ENCODE results near the gene RPLP1. TPM values are rescaled to one million over a fixed set of nuclear protein-coding genes. Genes with fewer than 3 reads are reported as not detected.

The RPLP1 gene
- total RNA-seq, 1 donor from 2014 or later = 1,299 TPM

DNA sequence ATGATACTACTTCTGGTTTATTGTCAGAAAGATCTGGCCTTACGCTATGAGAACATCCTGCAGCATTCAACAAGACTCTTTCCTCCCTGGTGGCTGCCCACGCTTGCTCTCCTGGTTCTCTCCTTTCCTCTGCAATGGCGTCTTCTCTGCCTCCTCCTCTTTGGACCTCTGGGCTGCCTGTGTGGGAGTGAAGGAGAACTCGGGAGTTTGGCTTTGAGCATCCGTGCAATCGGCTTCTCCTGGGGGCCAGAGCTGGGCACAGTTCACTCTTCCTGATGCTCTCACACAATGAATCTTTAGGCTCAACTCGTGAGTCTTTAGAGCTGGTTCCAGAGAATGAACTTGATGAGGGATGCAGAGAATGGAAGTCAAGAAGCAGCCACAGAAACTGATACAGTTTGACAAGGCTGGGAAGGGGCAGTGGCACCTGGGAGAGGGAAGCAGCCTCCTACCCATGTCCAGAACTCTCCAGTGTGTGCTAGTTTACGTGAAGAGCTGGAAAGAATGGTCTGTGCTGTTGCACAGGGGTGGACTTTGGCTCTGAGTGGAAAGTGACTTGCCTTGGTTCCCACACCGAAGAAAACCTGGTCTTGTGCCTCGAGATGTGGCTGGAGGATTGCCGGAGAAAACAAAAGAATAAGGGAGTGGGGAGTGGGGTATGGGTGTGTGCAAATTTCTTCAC is 37.9 kb downstream of the RPLP1 start:
- intact Hi-C loops (cut with micrococcal nuclease) = no loop called here
- Histone ChIP-seq H3K36me3 (no peaks in the 10 kb centered on the region), H3K27me3 (ENCODE audit: low read depth) (no peaks in the 10 kb centered on the region), H3K27ac (replicated peaks) (peak overlapping the region; percentile 60), H3K4me1 (no peaks in the 10 kb centered on the region), H3K9me3 (replicated peaks) (peaks cover 19% of the 10 kb centered on the region), H3K4me3 (no peak overlapping the region)
- DNase-seq = no peak
- TF ChIP-seq, protein P1, sequence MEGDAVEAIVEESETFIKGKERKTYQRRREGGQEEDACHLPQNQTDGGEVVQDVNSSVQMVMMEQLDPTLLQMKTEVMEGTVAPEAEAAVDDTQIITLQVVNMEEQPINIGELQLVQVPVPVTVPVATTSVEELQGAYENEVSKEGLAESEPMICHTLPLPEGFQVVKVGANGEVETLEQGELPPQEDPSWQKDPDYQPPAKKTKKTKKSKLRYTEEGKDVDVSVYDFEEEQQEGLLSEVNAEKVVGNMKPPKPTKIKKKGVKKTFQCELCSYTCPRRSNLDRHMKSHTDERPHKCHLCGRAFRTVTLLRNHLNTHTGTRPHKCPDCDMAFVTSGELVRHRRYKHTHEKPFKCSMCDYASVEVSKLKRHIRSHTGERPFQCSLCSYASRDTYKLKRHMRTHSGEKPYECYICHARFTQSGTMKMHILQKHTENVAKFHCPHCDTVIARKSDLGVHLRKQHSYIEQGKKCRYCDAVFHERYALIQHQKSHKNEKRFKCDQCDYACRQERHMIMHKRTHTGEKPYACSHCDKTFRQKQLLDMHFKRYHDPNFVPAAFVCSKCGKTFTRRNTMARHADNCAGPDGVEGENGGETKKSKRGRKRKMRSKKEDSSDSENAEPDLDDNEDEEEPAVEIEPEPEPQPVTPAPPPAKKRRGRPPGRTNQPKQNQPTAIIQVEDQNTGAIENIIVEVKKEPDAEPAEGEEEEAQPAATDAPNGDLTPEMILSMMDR (IDR thresholded peaks at IDR 0.05; ENCODE audit: borderline replicate concordance) = no peak

DNA sequence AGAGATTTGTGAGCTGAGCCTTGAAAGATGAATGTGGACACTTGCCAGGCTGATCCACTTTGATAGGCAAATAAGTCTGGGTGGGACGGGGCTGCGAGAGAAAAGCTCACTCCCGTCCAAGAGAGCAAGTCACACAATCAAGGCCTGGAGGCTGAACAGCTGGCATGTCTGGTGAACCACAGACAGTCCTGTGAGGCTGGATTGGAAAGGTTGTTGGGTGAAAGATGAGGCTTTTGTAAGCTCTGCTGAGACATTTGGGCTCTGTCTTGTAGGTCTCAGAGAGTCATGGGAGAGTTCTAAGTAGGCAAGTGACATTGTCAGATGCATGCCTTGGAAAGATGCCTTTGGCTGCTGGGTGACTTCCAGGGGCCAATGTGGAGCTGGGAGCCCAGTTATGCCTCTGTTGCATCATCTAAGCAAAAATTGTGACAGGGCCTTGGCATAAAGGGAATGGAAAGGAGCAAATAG is 38.5 kb downstream of the RPLP1 start:
- Histone ChIP-seq H3K36me3 (no peaks in the 10 kb centered on the region), H3K9me3 (replicated peaks) (peaks cover 14% of the 10 kb centered on the region), H3K27ac (replicated peaks) (peak overlapping the region; percentile 60), H3K4me3 (no peak overlapping the region), H3K27me3 (ENCODE audit: low read depth) (no peaks in the 10 kb centered on the region), H3K4me1 (no peaks in the 10 kb centered on the region)
- peak; percentile 48 for DNase-seq
- intact Hi-C loops (cut with micrococcal nuclease) = no loop called here
- TF ChIP-seq, protein P1 (IDR thresholded peaks at IDR 0.05; ENCODE audit: borderline replicate concordance) = no peak

DNA sequence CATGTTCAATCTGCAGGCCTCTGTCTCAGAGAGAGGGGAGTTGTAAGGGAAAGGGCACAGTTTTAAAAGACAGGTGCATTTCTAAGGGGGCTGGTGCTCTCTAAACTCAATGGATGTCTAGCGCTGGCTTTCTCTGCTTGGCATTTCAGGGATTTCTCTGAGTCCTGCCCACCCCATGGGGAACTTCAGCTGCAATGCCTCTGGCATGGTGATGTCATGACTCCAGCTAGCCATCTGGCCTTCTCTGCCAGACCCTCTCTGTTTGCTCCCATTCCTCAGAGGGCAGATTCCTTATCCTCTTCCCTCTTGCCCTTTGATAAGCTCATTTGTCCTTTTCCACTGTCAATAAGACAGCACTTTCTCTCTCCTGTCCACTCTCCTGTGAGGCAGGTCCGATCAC is 40.8 kb downstream of the RPLP1 start:
- Histone ChIP-seq H3K4me3 (no peak overlapping the region), H3K4me1 (no peaks in the 10 kb centered on the region), H3K9me3 (replicated peaks) (peaks cover 14% of the 10 kb centered on the region), H3K27me3 (ENCODE audit: low read depth) (no peaks in the 10 kb centered on the region), H3K27ac (replicated peaks) (no peak overlapping the region), H3K36me3 (no peaks in the 10 kb centered on the region)
- DNase-seq = no peak
- intact Hi-C loops (cut with micrococcal nuclease) = no loop called here
- TF ChIP-seq, protein P1 (IDR thresholded peaks at IDR 0.05; ENCODE audit: borderline replicate concordance) = no peak

DNA sequence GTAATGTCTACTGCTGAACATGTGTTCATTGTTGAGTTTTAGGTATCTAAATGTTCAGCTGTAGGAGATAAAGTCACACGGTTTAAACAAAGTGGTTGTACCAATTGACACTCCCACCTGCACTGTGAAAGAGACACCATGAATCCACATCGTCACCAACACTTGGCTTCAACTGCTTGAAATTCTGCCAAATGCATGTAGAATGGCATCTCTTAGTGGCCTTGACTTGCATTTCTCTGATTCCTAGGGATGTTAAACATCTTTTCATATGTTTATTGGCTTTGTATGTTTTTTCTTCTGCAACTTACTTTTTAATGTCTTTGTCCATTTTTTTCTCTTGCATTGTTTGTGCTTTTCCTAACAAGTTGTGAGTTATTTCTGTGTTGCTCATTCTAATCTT is 43.4 kb downstream of the RPLP1 start:
- TF ChIP-seq, protein P1 (IDR thresholded peaks at IDR 0.05; ENCODE audit: borderline replicate concordance) = no peak
- peaks cover 15% of the 10 kb centered on the region for H3K4me1 ChIP-seq
- H3K27me3 ChIP-seq (ENCODE audit: low read depth) = no peaks in the 10 kb centered on the region
- DNase-seq = no peak
- H3K9me3 ChIP-seq (replicated peaks) = peaks cover 14% of the 10 kb centered on the region
- no peak overlapping the region for H3K27ac ChIP-seq (replicated peaks)
- H3K4me3 ChIP-seq = no peak overlapping the region
- no peaks in the 10 kb centered on the region for H3K36me3 ChIP-seq
- intact Hi-C loops (cut with micrococcal nuclease) = no loop called here

DNA sequence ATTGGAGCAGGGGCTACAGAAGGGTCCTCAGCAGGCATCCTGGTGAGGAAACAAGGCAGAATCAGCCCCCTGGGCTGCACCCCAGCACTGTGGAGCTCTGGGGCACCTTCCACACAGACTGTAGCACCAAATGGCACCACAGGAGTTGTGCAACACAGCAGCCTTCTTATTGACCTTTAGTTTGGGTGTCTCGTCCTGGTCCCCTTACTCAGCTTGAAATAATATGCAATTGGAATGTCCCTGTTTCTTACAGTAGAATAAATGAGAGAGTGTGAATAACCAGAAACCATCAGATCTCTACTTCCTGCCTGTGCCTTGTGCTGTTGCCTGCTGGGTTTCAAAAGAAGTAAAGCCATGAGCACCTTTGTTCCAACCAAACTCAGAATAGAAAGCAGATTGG is 44.5 kb downstream of the RPLP1 start:
- Histone ChIP-seq H3K36me3 (no peaks in the 10 kb centered on the region), H3K9me3 (replicated peaks) (peaks cover 4% of the 10 kb centered on the region), H3K4me1 (peaks cover 15% of the 10 kb centered on the region), H3K27me3 (ENCODE audit: low read depth) (no peaks in the 10 kb centered on the region), H3K27ac (replicated peaks) (no peak overlapping the region), H3K4me3 (no peak overlapping the region)
- no peak for DNase-seq
- intact Hi-C loops (cut with micrococcal nuclease) = no loop called here
- TF ChIP-seq, protein P1 (IDR thresholded peaks at IDR 0.05; ENCODE audit: borderline replicate concordance) = no peak
